HepG2 (cell line): ENCODE results near the gene MAP3K20. TPM values are rescaled to one million over a fixed set of nuclear protein-coding genes. Genes with fewer than 3 reads are reported as not detected.

ENCODE experiments used
- ARID3A ChIP-seq: IDR thresholded peaks from 2 replicates; pipeline ENCODE4 v1.6.1; 2012; ENCODE audit warnings: low read depth, low read length, improper control_type of control experiment
- ASH2L ChIP-seq: fragments of 300-600, 200-600 bp; sonication (generic); IDR thresholded peaks from 2 replicates; pipeline ENCODE4 v1.7.0; 2017; ENCODE audit warnings: low read depth, mild to moderate bottlenecking, moderate library complexity, mixed read lengths, low read length; ENCODE audit not compliant: insufficient read length
- GLI4 ChIP-seq: sonication (generic); formaldehyde crosslinking; IDR thresholded peaks from 2 replicates; pipeline ENCODE4 v1.5.1; 2020; ENCODE audit warnings: missing genetic modification reagents, mild to moderate bottlenecking, moderate library complexity, borderline replicate concordance
- HOXA5 ChIP-seq: sonication (generic); formaldehyde crosslinking; IDR thresholded peaks from 2 replicates; pipeline ENCODE4 v1.4.0; 2020; ENCODE audit warnings: missing genetic modification reagents
- IKZF1 ChIP-seq: fragments of 450-650 bp; IDR thresholded peaks from 2 replicates; pipeline ENCODE4 v1.7.1; 2016
- IRX3 ChIP-seq: sonication (generic); formaldehyde crosslinking; IDR thresholded peaks from 2 replicates; pipeline ENCODE4 v1.8.1; 2023; ENCODE audit warnings: mild to moderate bottlenecking, low read depth, missing genetic modification reagents, borderline replicate concordance
- MYC ChIP-seq: sonication (generic); formaldehyde crosslinking; IDR thresholded peaks from 2 replicates; pipeline ENCODE4 v1.9.0; 2021; ENCODE audit warnings: missing genetic modification reagents, borderline replicate concordance
- SETDB1 ChIP-seq: sonication (generic); formaldehyde crosslinking; IDR thresholded peaks from 2 replicates; pipeline ENCODE4 v1.5.1; 2020; ENCODE audit warnings: missing genetic modification reagents, mild to moderate bottlenecking, borderline replicate concordance
- SNRNP70 ChIP-seq: fragments of 200-400 bp; formaldehyde crosslinking; IDR thresholded peaks from 2 replicates; pipeline ENCODE4 v1.6.1; 2017; ENCODE audit warnings: mild to moderate bottlenecking, low read depth, low read length, moderate library complexity
- SOX13 ChIP-seq, 3 experiments: fragments of 450-650 bp in 1 of 3; sonication (generic) in 1 of 3; formaldehyde crosslinking in 1 of 3; IDR thresholded peaks in 2 of 3; conservative IDR thresholded peaks in 1 of 3; 2 replicates each; pipeline versions ENCODE4 v1.5.0 to v1.6.1; 2016 to 2020; ENCODE audit warnings: antibody characterized with exemption in 1 of 3, mild to moderate bottlenecking in 1 of 3, missing compliant biosample characterization in 1 of 3, missing genetic modification reagents in 1 of 3, moderate library complexity in 1 of 3
- SRF ChIP-seq: IDR thresholded peaks from 2 replicates; pipeline ENCODE4 v1.6.1; 2011; ENCODE audit warnings: mild to moderate bottlenecking, low read depth, low read length, moderate library complexity
- ZBTB34 ChIP-seq: sonication (generic); formaldehyde crosslinking; IDR thresholded peaks from 2 replicates; pipeline ENCODE4 v1.8.0; 2022; ENCODE audit warnings: mild to moderate bottlenecking, missing genetic modification reagents
- ZNF142 ChIP-seq: sonication (generic); formaldehyde crosslinking; IDR thresholded peaks from 2 replicates; pipeline ENCODE4 v1.4.0; 2020; ENCODE audit warnings: missing genetic modification reagents
- ZNF562 ChIP-seq: sonication (generic); formaldehyde crosslinking; IDR thresholded peaks from 2 replicates; pipeline ENCODE4 v1.8.0; 2022; ENCODE audit warnings: missing genetic modification reagents, borderline replicate concordance
- ZNF639 ChIP-seq: conservative IDR thresholded peaks from 2 replicates; pipeline ENCODE4 v1.6.1; 2018; ENCODE audit warnings: missing genetic modification reagents
- ZNF720 ChIP-seq: sonication (generic); formaldehyde crosslinking; IDR thresholded peaks from 2 replicates; pipeline ENCODE4 v1.4.0; 2020; ENCODE audit warnings: missing genetic modification reagents
- ZNF790 ChIP-seq: sonication (generic); formaldehyde crosslinking; IDR thresholded peaks from 2 replicates; pipeline ENCODE4 v1.8.0; 2022; ENCODE audit warnings: missing genetic modification reagents, mild to moderate bottlenecking, borderline replicate concordance
- ZSCAN5A ChIP-seq: sonication (generic); formaldehyde crosslinking; IDR thresholded peaks from 2 replicates; pipeline ENCODE4 v1.8.0; 2022; ENCODE audit warnings: mild to moderate bottlenecking, missing genetic modification reagents, borderline replicate concordance
- polyA plus RNA-seq, 8 experiments: library from polyadenylated mRNA; depleted of rRNA in 3 of 8; stranded (reverse) in 7 of 8; unstranded in 1 of 8; fragments of >200 nt; fragmentation: Illumina TruSeq in 4 of 8; extraction: Trizol in 4 of 8; gene quantifications; 2 replicates each; pipeline versions ENCODE4 v1.2.1 to v1.2.3, GENCODE V29; 2011 to 2016; ENCODE audit warnings: low read depth in 4 of 8, missing spikeins in 1 of 8, mixed read lengths in 1 of 8; ENCODE audit not compliant: insufficient read depth in 1 of 8
- total RNA-seq, 5 experiments: library from RNA; depleted of rRNA; stranded (reverse); fragments of >200 nt; fragmentation: Illumina TruSeq; extraction: Trizol; gene quantifications; 2 replicates each; pipeline ENCODE4 v1.2.3, GENCODE V29; 2016; ENCODE audit warnings: low read depth in 1 of 5

The MAP3K20 gene
- total and polyA plus RNA-seq, 2 of the 13 experiments (the other 11 are each of a cell fraction or from before 2014, with no cell fraction given): 5.2 to 13.5 TPM

GRCh38 chr2:173058673-173059072, 17.0 kb upstream of the MAP3K20 start (continued):
- no peak for TF ChIP-seq ZNF790 (CRISPR knock-in tag)
- TF ChIP-seq ASH2L: peak; percentile 38
- no peak for TF ChIP-seq IRX3 (CRISPR knock-in tag)
- no peak for TF ChIP-seq IKZF1
- no peak for TF ChIP-seq ZNF720 (CRISPR knock-in tag)
- TF ChIP-seq ZSCAN5A: no peak
- TF ChIP-seq GLI4 (CRISPR knock-in tag): no peak
- 0 out of 2 replicates have a peak, but pooled peaks have one; percentile 46 for TF ChIP-seq SETDB1
- no peak for TF ChIP-seq SRF
- TF ChIP-seq ARID3A: 0 out of 2 replicates have a peak, but pooled peaks have one; percentile 29
- TF ChIP-seq ZBTB34 (CRISPR knock-in tag): no peak
- no peak for TF ChIP-seq ZNF142 (CRISPR knock-in tag)
- TF ChIP-seq MYC (CRISPR knock-in tag): no peak
- TF ChIP-seq SNRNP70: no peak
- TF ChIP-seq ZNF639 (CRISPR knock-in tag): no peak
- no peak for TF ChIP-seq HOXA5 (CRISPR knock-in tag)
- no peak for TF ChIP-seq ZNF562 (CRISPR knock-in tag)
- TF ChIP-seq SOX13 (IDR thresholded peaks at IDR 0.05): no peak
- TF ChIP-seq SOX13 (CRISPR knock-in tag; conservative IDR thresholded peaks at IDR 0.05 in 1 of 2, IDR thresholded peaks at IDR 0.05 in 1 of 2): peak in 1 of 2 experiments; percentile 35; a peak in 1 of 4 replicates
